HEK293T (cell line): ENCODE measurements around the gene MARF1.

Experiments
- ARNT ChIP-seq: fragments of 450-650 bp; IDR thresholded peaks from 2 replicates; pipeline ENCODE4 v1.6.1; 2017; ENCODE audit warnings: mild to moderate bottlenecking
- BHLHE40 ChIP-seq: fragments of 450-650 bp; IDR thresholded peaks from 2 replicates; pipeline ENCODE4 v1.6.1; 2016; ENCODE audit warnings: mild to moderate bottlenecking, moderate library complexity, borderline replicate concordance
- ELF4 ChIP-seq: fragments of 450-650 bp; IDR thresholded peaks from 2 replicates; pipeline ENCODE4 v1.6.1; 2017; ENCODE audit warnings: antibody characterized with exemption
- FOXK2 ChIP-seq: fragments of 450-650 bp; IDR thresholded peaks from 2 replicates; pipeline ENCODE4 v1.6.1; 2016; ENCODE audit warnings: mild to moderate bottlenecking
- FOXM1 ChIP-seq: fragments of 450-650 bp; IDR thresholded peaks from 2 replicates; pipeline ENCODE4 v1.6.1; 2017; ENCODE audit warnings: mild to moderate bottlenecking, borderline replicate concordance
- HDGF ChIP-seq: fragments of 450-650 bp; IDR thresholded peaks from 2 replicates; pipeline ENCODE4 v1.6.1; 2017; ENCODE audit warnings: antibody characterized with exemption, borderline replicate concordance
- SP1 ChIP-seq: fragments of 450-650 bp; IDR thresholded peaks from 2 replicates; pipeline ENCODE4 v1.6.1; 2017
- TF ChIP-seq, protein P1 (sequence below): fragments of 450-650 bp; IDR thresholded peaks from 2 replicates; pipeline ENCODE4 v1.6.1; 2016

DNA sequence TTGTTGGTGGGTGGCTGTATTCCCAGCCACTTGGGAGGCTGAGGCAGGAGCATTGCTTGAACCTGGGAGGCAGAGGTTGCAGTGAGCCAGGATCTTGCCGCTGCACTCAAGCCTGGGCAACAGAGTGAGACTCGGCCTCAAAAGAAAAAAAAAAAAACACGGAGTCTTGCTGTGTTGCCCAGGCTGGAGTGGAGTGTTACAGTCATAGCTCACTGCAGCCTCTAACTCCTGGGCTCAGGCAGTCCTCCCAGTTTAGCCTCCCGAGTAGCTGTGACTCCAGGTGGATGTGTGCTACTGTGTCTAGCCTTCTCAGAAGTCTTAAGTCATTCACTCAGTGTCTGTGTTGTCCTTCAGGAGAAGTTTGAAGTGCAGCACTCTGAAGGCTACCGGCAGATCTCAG, 34.5 kb upstream of the MARF1 start:
- no peak for TF ChIP-seq ELF4
- TF ChIP-seq BHLHE40 = no peak
- TF ChIP-seq HDGF = no peak
- no peak for TF ChIP-seq FOXK2
- no peak for TF ChIP-seq FOXM1
- TF ChIP-seq ARNT = no peak
- TF ChIP-seq, protein P1, sequence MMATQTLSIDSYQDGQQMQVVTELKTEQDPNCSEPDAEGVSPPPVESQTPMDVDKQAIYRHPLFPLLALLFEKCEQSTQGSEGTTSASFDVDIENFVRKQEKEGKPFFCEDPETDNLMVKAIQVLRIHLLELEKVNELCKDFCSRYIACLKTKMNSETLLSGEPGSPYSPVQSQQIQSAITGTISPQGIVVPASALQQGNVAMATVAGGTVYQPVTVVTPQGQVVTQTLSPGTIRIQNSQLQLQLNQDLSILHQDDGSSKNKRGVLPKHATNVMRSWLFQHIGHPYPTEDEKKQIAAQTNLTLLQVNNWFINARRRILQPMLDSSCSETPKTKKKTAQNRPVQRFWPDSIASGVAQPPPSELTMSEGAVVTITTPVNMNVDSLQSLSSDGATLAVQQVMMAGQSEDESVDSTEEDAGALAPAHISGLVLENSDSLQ = no peak
- no peak for TF ChIP-seq SP1
